ENCODE data around the gene GPR146. TPM values are rescaled to one million over a fixed set of nuclear protein-coding genes. Genes with fewer than 3 reads are reported as not detected.
"Not testable (repeated sequence)": the region's sequence is repeated elsewhere in the genome, so short reads cannot be mapped to it uniquely, and the experiment has no call there.

Gene GPR146
- total RNA-seq, 4 donors from 2014 or later = 9.2 to 14.5 TPM; not detected in 2

GRCh38 chr7:999941-1000935, 44.1 kb upstream of the GPR146 start:
- no peaks in the 10 kb centered on the region for H3K36me3 ChIP-seq
- H3K27ac ChIP-seq = no peak overlapping the region
- H3K9me3 ChIP-seq = no peaks in the 10 kb centered on the region
- peaks cover 0 to 13% (median 2%) of the 10 kb centered on the region in 4 donors for H3K4me1 ChIP-seq
- in situ Hi-C loops (cut with MboI; ENCODE audit: low pct_ligation_motif_present in 1 of 4, low pct_unique_long_range_greater_than_20kb in 1 of 4, low sequenced_read_pairs in 3 of 4) = loop anchor here (10.0 to 25.0 kb wide), 4 partner anchors 65 to 165 kb away; partner anchors contain the start of gene ZFAND2A (in 3 of the 4)
- no peak overlapping the region for H3K4me3 ChIP-seq
- TF ChIP-seq EP300 (IDR thresholded peaks at IDR 0.05; ENCODE audit: low read depth) (no peak), POLR2A (IDR thresholded peaks at IDR 0.05) (no peak), POLR2AphosphoS5 (IDR thresholded peaks at IDR 0.05) (no peak)
- TF ChIP-seq, protein P1, sequence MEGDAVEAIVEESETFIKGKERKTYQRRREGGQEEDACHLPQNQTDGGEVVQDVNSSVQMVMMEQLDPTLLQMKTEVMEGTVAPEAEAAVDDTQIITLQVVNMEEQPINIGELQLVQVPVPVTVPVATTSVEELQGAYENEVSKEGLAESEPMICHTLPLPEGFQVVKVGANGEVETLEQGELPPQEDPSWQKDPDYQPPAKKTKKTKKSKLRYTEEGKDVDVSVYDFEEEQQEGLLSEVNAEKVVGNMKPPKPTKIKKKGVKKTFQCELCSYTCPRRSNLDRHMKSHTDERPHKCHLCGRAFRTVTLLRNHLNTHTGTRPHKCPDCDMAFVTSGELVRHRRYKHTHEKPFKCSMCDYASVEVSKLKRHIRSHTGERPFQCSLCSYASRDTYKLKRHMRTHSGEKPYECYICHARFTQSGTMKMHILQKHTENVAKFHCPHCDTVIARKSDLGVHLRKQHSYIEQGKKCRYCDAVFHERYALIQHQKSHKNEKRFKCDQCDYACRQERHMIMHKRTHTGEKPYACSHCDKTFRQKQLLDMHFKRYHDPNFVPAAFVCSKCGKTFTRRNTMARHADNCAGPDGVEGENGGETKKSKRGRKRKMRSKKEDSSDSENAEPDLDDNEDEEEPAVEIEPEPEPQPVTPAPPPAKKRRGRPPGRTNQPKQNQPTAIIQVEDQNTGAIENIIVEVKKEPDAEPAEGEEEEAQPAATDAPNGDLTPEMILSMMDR (IDR thresholded peaks at IDR 0.05) = no peak
- intact Hi-C loops (cut with DNase I; ENCODE audit: low total_unique reads) = loop anchor here (10.0 kb wide), 1 partner anchor 165 kb away; the partner anchor contains the start of gene ZFAND2A
- H3K27me3 ChIP-seq = no peaks in the 10 kb centered on the region
- DNase-seq = no peak
- WGBS, 2 donors (ENCODE audit: low coverage in 1 of 2) = 88% methylated on average over 45 of the region's 52 CpGs; no CpG with 5 or more reads in 1 of the 2 donors

DNA sequence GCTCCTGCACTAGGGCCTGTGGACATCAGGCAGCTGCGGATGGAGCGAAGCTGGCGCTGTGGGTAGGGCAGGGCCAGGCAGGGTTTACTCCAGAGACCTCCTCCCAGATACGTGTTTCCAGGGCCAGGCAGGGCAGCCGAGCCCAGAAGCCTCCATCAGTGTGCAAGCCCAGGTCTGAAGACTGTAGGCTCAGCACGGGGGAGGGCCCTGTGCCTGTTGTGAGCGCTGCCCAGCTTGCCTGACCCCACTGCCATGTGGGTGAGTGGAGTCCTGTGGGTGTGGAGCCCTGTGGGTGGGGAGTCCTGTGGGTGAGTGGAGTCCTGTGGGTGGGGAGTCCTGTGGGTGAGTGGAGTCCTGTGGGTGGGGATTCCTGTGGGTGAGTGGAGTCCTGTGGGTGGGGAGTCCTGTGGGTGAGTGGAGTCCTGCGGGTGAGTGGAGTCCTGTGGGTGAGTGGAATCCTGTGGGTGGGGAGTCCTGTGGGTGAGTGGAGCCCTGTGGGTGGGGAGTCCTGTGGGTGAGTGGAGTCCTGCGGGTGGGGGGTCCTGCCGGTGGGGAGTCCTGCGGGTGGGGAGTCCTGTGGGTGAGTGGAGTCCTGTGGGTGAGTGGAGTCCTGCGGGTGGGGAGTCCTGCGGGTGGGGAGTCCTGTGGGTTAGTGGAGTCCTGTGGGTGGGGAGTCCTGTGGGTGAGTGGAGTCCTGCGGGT, 43.1 kb upstream of the GPR146 start:
- in situ Hi-C loops (cut with MboI; ENCODE audit: low pct_ligation_motif_present in 1 of 4, low pct_unique_long_range_greater_than_20kb in 1 of 4, low sequenced_read_pairs in 3 of 4); H3K36me3 ChIP-seq; DNase-seq; H3K4me3 ChIP-seq; intact Hi-C loops (cut with DNase I; ENCODE audit: low total_unique reads); H3K9me3 ChIP-seq; H3K27me3 ChIP-seq; H3K27ac ChIP-seq: not testable (repeated sequence)
- WGBS, 2 donors (ENCODE audit: low coverage in 1 of 2) = 79% methylated on average over 12 of the region's 14 CpGs; no CpG with 5 or more reads in 1 of the 2 donors
- H3K4me1 ChIP-seq = peaks cover 0 to 13% (median 2%) of the 10 kb centered on the region in 4 donors

DNA sequence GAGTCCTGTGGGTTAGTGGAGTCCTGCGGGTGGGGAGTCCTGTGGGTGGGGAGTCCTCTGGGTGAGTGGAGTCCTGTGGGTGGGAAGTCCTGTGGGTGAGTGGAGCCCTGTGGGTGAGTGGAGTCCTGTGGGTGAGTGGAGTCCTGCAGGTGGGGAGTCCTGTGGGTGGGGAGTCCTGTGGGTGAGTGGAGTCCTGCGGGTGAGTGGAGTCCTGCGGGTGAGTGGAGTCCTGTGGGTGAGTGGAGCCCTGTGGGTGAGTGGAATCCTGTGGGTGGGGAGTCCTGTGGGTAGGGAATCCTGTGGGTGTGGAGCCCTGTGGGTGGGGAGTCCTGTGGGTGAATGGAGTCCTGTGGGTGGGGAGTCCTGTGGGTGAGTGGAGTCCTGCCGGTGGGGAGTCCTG, 42.3 kb upstream of the GPR146 start:
- WGBS, 2 donors (ENCODE audit: low coverage in 1 of 2) = 77% methylated on average over 3 of the region's 4 CpGs; no CpG with 5 or more reads in 1 of the 2 donors
- H3K9me3 ChIP-seq; H3K27me3 ChIP-seq; DNase-seq; H3K36me3 ChIP-seq; H3K27ac ChIP-seq; in situ Hi-C loops (cut with MboI; ENCODE audit: low pct_ligation_motif_present in 1 of 4, low pct_unique_long_range_greater_than_20kb in 1 of 4, low sequenced_read_pairs in 3 of 4); H3K4me3 ChIP-seq; intact Hi-C loops (cut with DNase I; ENCODE audit: low total_unique reads): not testable (repeated sequence)
- H3K4me1 ChIP-seq = peaks cover 0 to 12% (median 2%) of the 10 kb centered on the region in 4 donors

GRCh38 chr7:1002445-1002844, 41.9 kb upstream of the GPR146 start:
- H3K36me3 ChIP-seq; H3K27me3 ChIP-seq; H3K4me3 ChIP-seq; intact Hi-C loops (cut with DNase I; ENCODE audit: low total_unique reads); in situ Hi-C loops (cut with MboI; ENCODE audit: low pct_ligation_motif_present in 1 of 4, low pct_unique_long_range_greater_than_20kb in 1 of 4, low sequenced_read_pairs in 3 of 4); H3K27ac ChIP-seq; DNase-seq; H3K9me3 ChIP-seq; H3K4me1 ChIP-seq: not testable (repeated sequence)
- WGBS, 2 donors (ENCODE audit: low coverage in 1 of 2) = 100% methylated on average over 1 of the region's 7 CpGs; no CpG with 5 or more reads in 1 of the 2 donors

- H3K9me3 ChIP-seq = no peaks in the 10 kb centered on the region
- DNase-seq = no peak
- H3K27ac ChIP-seq = no peak overlapping the region
- in situ Hi-C loops (cut with MboI; ENCODE audit: low pct_ligation_motif_present in 1 of 4, low pct_unique_long_range_greater_than_20kb in 1 of 4, low sequenced_read_pairs in 3 of 4) = no loop called here
- TF ChIP-seq POLR2AphosphoS5 (IDR thresholded peaks at IDR 0.05) (no peak), POLR2A (IDR thresholded peaks at IDR 0.05) (no peak), EP300 (IDR thresholded peaks at IDR 0.05; ENCODE audit: low read depth) (no peak)
- TF ChIP-seq, protein P1 (IDR thresholded peaks at IDR 0.05) = no peak
- WGBS, 2 donors (ENCODE audit: low coverage in 1 of 2) = 80% methylated on average over 1 to 25 of the region's 32 CpGs
- H3K36me3 ChIP-seq = no peaks in the 10 kb centered on the region
- H3K4me1 ChIP-seq = no peaks in the 10 kb centered on the region
- intact Hi-C loops (cut with DNase I; ENCODE audit: low total_unique reads) = no loop called here
- no peaks in the 10 kb centered on the region for H3K27me3 ChIP-seq
- no peak overlapping the region for H3K4me3 ChIP-seq
These were observed 40.1 kb upstream of the GPR146 start for GRCh38 chr7:1004018-1004852.

Data from transverse colon (tissue), 4 donors.